GM10847 (cell line): Measurements from ENCODE around the gene EPN3.

ENCODE experiments used
- POLR2A ChIP-seq: IDR thresholded peaks from 2 replicates; pipeline ENCODE4 v1.6.1; 2011; ENCODE audit not compliant: insufficient read length; ENCODE audit errors: extremely low read depth

The EPN3 gene

GRCh38 chr17:50532452-50533024 is at the start of gene EPN3:
Gene EPN3, plus strand, starts transcription at chr17:50532735. Its CDS starts 3,822 bp downstream, at chr17:50536557.
- TF ChIP-seq POLR2A = no peak

- TF ChIP-seq POLR2A = no peak
Measured at GRCh38 chr17:50483266-50483665, 49.3 kb upstream of the EPN3 start.

GRCh38 chr17:50484386-50485155 is 48.0 kb upstream of the EPN3 start:
- TF ChIP-seq POLR2A = no peak

- TF ChIP-seq POLR2A = no peak
Measured at GRCh38 chr17:50487213-50488096, 45.1 kb upstream of the EPN3 start.

GRCh38 chr17:50488880-50489279 is 43.7 kb upstream of the EPN3 start:
- TF ChIP-seq POLR2A = no peak

- TF ChIP-seq POLR2A = no peak
Measured at GRCh38 chr17:50491505-50491904, 41.0 kb upstream of the EPN3 start.

GRCh38 chr17:50492214-50492613 is 40.3 kb upstream of the EPN3 start:
- no peak for TF ChIP-seq POLR2A

GRCh38 chr17:50493744-50494143 is 38.8 kb upstream of the EPN3 start:
- no peak for TF ChIP-seq POLR2A

GRCh38 chr17:50495217-50495823 is 37.2 kb upstream of the EPN3 start:
- no peak for TF ChIP-seq POLR2A

GRCh38 chr17:50495918-50496317 is 36.6 kb upstream of the EPN3 start:
- TF ChIP-seq POLR2A = no peak

GRCh38 chr17:50498021-50498874 is 34.3 kb upstream of the EPN3 start:
- no peak for TF ChIP-seq POLR2A

GRCh38 chr17:50499270-50499669 is 33.3 kb upstream of the EPN3 start:
- no peak for TF ChIP-seq POLR2A

- no peak for TF ChIP-seq POLR2A
Measured at GRCh38 chr17:50499721-50500120, 32.8 kb upstream of the EPN3 start.

GRCh38 chr17:50501054-50501453 is 31.5 kb upstream of the EPN3 start:
- TF ChIP-seq POLR2A = no peak
